Thyroid gland (tissue), 4 donors: ENCODE results near the gene GNG8.

ENCODE experiments used
- CTCF ChIP-seq, 6 experiments: fragments of 200-600 bp in 3 of 6; fragments of 450-650 bp in 3 of 6; sonication (generic) in 3 of 6; IDR thresholded peaks; one replicate each; pipeline ENCODE4 v1.5.1; 2016 to 2019; ENCODE audit warnings: antibody characterized with exemption in 6 of 6, mild to moderate bottlenecking in 2 of 6, inconsistent platforms in 1 of 6, moderate library complexity in 1 of 6
- POLR2A ChIP-seq, 2 donors: fragments of 450-650 bp; IDR thresholded peaks; one replicate each; pipeline ENCODE4 v1.6.1; 2017; ENCODE audit warnings: antibody characterized with exemption in 2 of 2, mild to moderate bottlenecking in 2 of 2, moderate library complexity in 1 of 2

DNA sequence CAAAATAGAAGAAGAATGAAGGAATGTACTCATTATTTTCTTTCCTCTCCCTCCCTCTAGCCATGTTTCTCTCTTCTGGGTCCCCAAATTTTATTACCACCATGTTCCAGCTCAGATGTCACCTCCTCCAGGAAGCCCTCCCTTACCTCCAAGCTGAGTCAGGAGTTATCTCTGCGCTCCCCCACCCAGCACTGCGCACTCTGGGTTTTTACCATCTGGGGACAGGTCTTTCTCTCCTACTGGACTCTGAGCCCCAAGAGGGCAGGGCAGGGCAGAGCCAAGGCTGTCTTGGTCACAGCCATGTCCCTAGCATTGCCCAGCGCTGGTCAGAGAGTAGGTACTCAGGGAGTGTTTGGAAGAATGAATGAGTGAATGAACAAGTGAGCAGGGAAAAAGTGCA lies 2.9 kb downstream of the GNG8 start:
- TF ChIP-seq CTCF (IDR thresholded peaks at IDR 0.05) (no peak), POLR2A (IDR thresholded peaks at IDR 0.05) (no peak)
